ENCODE measurements around the gene EID1.
"Not testable (repeated sequence)": the region's sequence is repeated elsewhere in the genome, so short reads cannot be mapped to it uniquely, and the experiment has no call there.

Gene EID1

DNA sequence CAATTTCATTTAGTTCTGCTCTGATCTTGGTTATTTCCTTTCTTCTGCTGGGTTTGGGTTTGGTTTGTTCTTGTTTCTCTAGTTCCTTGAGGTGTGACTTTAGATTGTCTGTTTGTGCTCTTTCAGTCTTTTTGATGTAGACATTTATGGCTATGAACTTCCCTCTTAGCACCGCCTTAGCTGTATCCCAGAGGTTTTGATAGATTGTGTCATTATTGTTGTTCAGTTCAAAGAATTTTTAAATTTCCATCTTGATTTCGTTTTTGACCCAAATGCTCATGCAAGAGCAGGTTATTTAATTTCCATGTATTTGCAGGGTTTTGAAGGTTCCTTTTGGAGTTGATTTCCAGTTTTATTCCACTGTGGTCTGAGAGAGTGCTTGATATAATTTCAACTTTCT, 32.6 kb downstream of the EID1 start:
- not testable (repeated sequence) for DNase-seq (ENCODE audit: low read depth in 2 of 2)

DNA sequence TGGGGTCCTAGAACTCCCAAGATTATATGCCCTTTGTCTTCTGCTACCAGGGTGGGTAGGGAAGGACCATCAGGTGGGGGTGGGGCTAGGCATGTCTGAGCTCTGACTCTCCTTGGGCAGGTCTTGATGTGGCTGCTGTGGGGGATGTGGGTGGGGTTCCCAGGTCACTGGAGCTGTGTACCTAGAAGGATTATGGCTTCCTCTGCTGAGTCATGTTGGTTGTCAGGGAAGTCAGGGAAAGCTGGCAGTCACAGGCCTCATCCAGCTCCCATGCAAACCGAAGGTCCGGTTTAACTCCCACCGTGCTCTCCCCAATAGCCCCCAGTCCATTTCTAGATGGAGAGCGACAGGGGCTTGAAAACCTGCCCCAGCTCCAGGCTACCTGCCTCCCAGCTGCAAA, 35.2 kb downstream of the EID1 start:
- no peak for DNase-seq (ENCODE audit: low read depth in 2 of 2)

DNA sequence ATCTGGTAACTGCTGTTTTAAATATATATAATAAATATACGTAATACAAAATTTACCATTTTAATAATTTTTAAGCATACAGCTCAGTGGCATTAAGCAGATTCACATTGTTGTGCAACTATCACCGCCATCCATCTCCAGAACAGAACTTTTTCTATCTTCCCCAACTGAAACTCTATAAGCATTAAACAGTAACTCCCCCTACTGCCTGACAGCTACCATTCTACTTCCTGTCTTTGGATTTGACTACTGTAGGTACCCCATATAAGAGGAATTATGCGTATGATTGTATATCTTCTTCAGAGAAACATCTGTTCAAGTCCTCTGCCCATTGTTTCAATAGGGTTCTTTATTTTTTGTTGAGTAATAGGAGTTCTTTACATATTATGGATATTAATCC, 36.8 kb downstream of the EID1 start:
- no peak for DNase-seq (ENCODE audit: low read depth in 2 of 2)

DNA sequence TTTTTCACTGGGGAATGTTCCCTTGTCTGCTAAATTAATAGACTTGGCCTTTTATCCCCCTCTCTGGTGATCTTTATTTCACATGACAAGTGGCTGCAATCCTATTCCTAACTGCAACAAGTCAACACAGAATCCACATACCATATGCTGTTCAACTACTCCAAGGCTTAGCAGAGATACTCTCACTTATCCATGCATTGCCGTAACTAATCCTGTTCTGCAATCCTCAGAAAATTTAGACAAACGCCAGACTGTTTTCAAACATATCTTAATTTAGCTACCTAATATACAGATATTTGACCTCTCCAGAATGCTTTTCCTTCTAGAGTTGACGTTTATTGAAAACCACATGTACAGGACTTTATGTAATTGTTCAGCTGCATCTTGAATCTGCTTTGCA, 37.9 kb downstream of the EID1 start:
- DNase-seq (ENCODE audit: low read depth in 2 of 2) = no peak

DNA sequence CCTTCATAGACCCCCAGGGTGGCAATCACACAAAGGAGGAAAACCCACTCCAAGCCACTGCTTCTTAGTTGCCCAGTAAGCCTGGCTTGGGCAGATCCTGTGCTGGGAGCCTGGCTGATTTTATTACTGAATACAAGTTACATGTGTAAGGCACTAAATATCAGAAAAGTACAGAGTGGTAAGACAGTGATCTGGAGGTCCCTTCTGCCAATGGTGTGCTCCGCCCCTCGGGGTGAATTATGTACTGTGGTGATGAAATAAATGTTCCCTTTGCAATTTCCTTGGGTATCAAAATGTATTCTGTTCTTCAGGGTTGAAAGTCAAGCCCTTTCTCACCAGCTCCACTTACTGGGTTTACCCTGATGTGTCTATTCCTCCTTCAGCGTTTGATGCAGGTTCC, 38.8 kb downstream of the EID1 start:
- no peak for DNase-seq (ENCODE audit: low read depth in 2 of 2)

DNA sequence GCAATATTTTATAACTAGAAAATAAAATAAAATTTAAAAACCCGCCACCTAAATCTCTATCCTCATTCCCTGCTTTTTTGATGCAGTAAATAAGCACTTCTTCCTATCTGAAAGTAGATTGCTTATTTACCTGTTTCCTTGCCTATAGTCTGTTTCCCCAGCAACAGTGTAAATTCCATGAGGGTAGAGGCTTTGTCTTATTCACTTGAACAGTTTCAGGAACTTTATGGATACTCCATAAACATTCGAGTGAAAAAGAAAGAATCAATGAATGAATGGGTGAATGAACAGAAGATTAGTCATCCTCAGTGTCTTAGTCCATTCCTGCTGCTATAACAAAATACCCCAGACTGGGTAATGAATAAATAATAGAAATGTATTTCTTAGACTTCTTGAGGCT, 44.1 kb downstream of the EID1 start:
- no peak for DNase-seq (ENCODE audit: low read depth in 2 of 2)

DNA sequence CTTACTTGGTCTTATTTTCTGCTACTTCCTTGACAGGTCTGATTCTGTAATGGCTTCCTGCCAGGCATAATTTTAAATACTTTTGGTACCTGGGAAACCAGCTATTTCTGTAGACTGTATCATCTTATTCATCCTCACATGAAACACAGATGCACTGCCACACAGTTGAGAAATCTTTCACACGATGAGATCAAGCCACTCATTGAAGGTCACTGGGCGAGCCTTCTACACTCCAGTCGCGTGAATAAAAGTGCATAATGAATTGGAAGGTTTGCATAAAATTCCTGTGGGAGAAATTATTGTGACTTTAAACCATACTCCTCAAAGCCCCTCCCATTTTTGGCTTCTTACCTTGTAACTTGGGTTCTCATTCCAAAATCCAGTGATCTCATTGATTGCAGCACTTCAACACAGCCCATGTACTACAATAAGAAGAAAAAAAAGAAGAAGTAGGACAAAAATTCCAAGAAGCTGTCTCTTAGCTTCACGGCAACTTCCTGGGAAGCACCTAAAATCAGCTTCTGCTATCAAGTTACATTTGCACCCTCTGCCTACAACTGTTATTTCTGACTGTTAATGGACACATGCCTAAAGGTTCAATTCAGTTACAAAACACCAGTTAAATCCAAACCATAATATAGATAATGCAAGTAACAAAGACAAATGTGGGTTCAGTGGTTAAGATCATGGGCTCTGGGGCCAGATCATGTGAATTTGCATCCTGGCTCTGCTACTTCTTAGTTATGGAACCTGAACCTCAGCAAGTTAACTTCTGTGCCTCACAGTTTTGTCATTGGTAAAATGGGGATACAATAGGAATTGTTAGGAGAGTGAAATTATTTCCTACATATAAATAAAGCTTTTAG, 46.8 kb downstream of the EID1 start:
- no peak for DNase-seq (ENCODE audit: low read depth in 2 of 2)

DNA sequence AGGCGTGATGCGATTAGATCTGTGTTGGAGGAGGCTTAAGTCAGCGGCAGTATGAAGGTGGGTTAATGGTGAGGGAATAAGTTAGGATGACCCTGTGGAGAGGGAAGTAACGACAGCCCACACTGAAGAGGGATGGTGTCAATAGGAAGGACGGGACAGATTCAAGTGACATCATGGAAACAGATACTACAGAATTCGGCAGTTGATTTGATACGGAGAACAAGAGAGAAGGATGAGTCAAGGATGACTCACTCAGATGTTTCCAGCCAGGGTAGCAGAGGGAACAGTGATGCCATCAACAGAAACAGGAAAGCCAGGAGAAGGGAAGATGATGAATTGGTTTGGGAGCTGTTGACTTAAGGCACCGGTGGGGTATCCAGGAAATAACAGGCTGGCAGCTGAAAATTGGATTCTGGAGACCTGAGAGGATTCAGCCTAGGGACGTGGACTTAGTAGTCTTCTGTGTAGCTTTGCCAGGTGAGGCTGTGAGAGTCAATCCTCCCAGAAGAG, 47.8 kb downstream of the EID1 start:
- DNase-seq (ENCODE audit: low read depth in 2 of 2) = no peak

DNA sequence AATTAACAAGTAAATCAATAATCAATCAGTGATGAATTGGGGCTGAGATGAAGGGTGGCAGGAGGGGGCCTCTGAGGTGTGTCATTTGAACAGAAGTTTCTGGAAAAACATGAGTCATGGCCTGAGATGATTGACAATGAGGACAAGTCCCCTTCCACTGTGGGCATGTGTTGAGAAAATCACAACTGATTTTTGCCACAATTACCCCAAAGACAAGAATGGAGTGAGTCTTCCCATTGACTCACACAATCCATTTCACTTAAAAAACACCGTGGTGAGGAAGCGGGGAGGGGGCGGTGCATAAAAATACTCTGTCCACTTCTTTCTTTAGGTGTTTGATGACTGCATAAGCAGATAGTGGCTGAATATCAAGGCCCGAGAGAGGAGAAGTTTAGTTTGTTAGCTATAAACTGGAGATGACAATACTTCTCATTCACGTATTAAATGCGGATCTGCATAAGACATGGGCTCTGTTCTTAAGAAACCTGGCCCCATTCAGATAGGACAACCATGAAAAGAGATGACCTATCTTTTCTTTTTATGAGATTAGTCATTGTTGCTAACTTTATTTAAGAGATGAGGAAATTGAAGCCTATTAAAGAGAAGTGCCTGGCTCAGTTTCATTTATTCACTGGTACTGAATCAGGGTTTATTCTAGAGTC, 51.1 kb downstream of the EID1 start:
- no peak for DNase-seq (ENCODE audit: low read depth in 2 of 2)

DNA sequence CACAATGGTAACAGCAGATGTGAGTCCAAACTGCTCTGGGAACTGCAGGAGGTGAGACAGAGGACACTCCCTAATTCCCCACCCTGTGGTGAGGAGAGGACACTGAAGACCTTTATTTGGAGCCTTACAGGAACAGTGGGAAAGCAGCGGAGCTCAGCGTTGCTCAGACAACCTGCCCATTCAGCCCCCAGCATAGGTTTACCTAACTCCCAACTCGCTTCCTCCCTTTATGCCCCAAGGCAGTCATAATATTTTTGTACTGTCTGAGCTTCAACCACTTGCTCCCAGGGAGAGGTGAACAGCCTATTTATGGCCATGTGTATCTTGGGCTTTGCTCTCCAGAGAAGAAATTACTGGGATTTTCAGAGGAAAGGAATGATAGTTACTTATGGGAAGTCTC, 51.7 kb downstream of the EID1 start:
- no peak for DNase-seq (ENCODE audit: low read depth in 2 of 2)

All from stimulated activated CD8-positive, alpha-beta memory T cell treated with anti-CD3 and anti-CD28 coated beads, Interleukin-7, amount 100 ng/mL, for 1 hour (primary cell).